Ectodermal cell (in vitro differentiated cells): ENCODE results near the gene ASIC2.

ENCODE experiments used
- H3K27ac ChIP-seq: 2 replicates; pipeline ENCODE4 v1.7.0; 2013; ENCODE audit warnings: mild to moderate bottlenecking, low read depth, low read length; ENCODE audit not compliant: insufficient read depth, poor library complexity, severe bottlenecking
- H3K27me3 ChIP-seq: 2 replicates; pipeline ENCODE4 v1.7.0; 2013; ENCODE audit warnings: mild to moderate bottlenecking, low read length; ENCODE audit not compliant: insufficient read depth, control insufficient read depth, poor library complexity, severe bottlenecking
- H3K36me3 ChIP-seq: one replicate; pipeline ENCODE4 v1.7.0; 2013; ENCODE audit warnings: low read length; ENCODE audit not compliant: control insufficient read depth, insufficient read depth
- H3K4me1 ChIP-seq: one replicate; pipeline ENCODE4 v1.7.0; 2013; ENCODE audit warnings: low read length; ENCODE audit not compliant: control insufficient read depth, insufficient read depth
- H3K4me3 ChIP-seq: 2 replicates; pipeline ENCODE4 v1.7.0; 2013; ENCODE audit warnings: low read depth, low read length, control low read depth; ENCODE audit not compliant: insufficient read depth
- H3K9me3 ChIP-seq: 2 replicates; pipeline ENCODE4 v1.7.0; 2013; ENCODE audit warnings: mild to moderate bottlenecking, low read length, moderate library complexity; ENCODE audit not compliant: control insufficient read depth
- WGBS, 2 experiments: methylation state at CpG; one replicate each; pipeline ENCODE4 v1.1.7; 2013; ENCODE audit warnings: missing lambda C conversion rate in 2 of 2; 5-methylcytosine and 5-hydroxymethylcytosine counted together

Gene ASIC2

DNA sequence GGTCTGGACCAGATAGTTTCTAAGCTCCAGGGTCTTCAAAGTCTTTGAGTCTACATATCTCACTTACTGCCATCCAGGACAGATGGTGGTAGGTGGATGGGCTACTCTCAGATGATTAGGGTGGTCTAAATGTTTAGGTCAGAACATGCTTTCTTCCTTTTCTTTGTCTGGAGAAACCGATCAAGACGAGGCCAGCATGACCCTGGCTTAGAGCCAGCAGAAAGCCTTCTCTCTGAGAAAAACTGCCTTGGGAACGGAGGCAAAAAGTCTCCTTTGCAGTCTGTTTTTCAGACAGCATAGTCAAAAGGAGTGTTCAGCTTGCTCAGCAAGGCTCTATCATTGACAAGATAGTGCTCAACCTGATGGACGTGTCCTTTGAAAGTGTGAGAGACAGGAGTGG lies 252.6 kb downstream of the ASIC2 start:
- no peaks in the 10 kb centered on the region for H3K36me3 ChIP-seq
- H3K4me3 ChIP-seq: no peak overlapping the region
- WGBS, 2 experiments: 85 to 90% methylated on average over 4 of the region's 4 CpGs
- H3K4me1 ChIP-seq: no peaks in the 10 kb centered on the region
- H3K27me3 ChIP-seq: no peaks in the 10 kb centered on the region
- H3K27ac ChIP-seq: no peak overlapping the region
- H3K9me3 ChIP-seq: no peaks in the 10 kb centered on the region

DNA sequence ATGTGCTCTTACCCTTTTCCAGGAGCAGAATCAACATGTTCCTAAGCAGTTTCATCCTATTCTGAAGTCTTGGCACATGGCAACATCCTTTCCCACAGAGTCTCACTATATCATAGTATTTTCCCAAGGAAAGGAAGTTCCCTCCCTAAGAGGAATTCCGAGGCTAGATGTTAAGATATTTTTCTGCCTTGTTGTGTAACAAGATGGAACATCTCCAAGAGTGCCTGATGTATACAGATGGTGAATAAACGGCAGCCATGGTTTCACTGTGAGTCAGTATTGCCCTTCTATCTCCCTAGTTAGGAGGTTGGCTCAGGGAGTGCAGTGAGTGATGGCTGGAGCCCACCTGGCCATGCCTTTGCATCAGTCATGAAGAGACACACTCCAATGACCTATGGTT lies 253.2 kb downstream of the ASIC2 start:
- 88 to 95% methylated on average over 2 of the region's 2 CpGs for WGBS, 2 experiments
- H3K4me3 ChIP-seq: no peak overlapping the region
- no peaks in the 10 kb centered on the region for H3K36me3 ChIP-seq
- no peaks in the 10 kb centered on the region for H3K27me3 ChIP-seq
- H3K4me1 ChIP-seq: no peaks in the 10 kb centered on the region
- H3K9me3 ChIP-seq: no peaks in the 10 kb centered on the region
- no peak overlapping the region for H3K27ac ChIP-seq

DNA sequence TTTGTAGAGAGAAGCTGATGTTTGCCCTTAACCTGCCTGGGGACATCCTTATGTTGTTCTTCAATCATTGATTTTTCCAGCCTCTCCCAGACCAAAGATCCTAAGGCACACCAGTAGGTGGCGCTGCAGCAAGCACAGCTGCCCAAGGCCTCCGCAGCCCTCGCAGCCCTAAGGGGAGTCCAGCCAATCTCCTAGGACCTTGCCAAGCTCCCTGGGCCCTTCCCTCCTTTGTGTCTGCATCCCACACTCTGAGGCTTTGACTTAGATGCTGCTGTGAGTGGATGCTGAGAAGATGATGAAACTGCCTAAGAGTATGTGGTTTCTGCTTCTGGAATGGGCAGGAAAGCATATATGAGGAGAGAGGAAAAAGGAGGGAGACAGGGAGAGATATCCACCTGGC lies 254.4 kb downstream of the ASIC2 start:
- Histone ChIP-seq H3K36me3 (no peaks in the 10 kb centered on the region), H3K4me1 (no peaks in the 10 kb centered on the region), H3K27me3 (no peaks in the 10 kb centered on the region), H3K9me3 (no peaks in the 10 kb centered on the region), H3K4me3 (no peak overlapping the region), H3K27ac (no peak overlapping the region)
- 6% methylated on average over 3 of the region's 3 CpGs for WGBS, 2 experiments

DNA sequence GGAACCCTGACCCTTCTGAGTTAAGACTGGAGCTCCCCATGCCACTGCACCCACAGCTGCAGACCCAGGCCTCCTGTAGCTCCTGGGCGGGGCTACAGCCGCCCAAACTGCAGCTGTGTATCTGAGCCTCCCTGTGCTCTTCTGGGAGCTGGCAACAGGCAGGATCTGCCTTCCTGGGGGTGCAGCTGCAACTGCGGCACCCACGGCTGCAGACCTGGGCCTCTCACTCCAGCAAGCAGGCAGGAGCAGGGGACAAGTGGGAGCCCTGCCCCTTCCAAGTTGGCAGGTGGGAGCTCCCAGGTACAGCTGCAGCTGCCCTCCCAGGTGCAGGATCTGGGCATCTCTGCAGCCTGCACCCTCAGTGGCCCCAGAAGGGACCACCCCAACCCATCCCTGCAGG lies 259.9 kb downstream of the ASIC2 start:
- H3K36me3 ChIP-seq: no peaks in the 10 kb centered on the region
- H3K27me3 ChIP-seq: no peaks in the 10 kb centered on the region
- no peaks in the 10 kb centered on the region for H3K9me3 ChIP-seq
- H3K27ac ChIP-seq: no peak overlapping the region
- WGBS, 2 experiments: 93 to 94% methylated on average over 4 of the region's 4 CpGs
- no peak overlapping the region for H3K4me3 ChIP-seq
- H3K4me1 ChIP-seq: no peaks in the 10 kb centered on the region

DNA sequence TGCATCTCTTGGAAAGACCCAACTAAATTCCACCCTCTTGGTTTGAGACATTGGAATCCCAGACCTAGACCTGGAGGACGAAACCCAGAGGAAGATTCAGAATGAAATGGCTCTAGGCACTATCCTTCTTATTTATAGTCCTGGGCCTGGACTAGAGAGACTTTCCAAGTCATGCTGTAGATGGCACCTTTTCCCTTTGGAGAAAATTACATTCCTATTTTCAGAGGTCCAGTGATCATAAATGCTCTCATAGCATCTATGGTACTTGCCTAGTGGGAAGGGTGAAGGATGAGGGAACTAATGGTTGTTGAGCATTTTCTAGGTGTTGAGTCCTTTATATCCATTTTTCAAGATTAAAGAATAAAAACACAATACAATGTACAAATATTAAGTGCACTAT lies 264.3 kb downstream of the ASIC2 start:
- H3K4me1 ChIP-seq: no peaks in the 10 kb centered on the region
- 94 to 98% methylated on average over 1 of the region's 1 CpG for WGBS, 2 experiments
- H3K27me3 ChIP-seq: no peaks in the 10 kb centered on the region
- no peaks in the 10 kb centered on the region for H3K36me3 ChIP-seq
- no peaks in the 10 kb centered on the region for H3K9me3 ChIP-seq
- H3K4me3 ChIP-seq: no peak overlapping the region
- H3K27ac ChIP-seq: no peak overlapping the region

DNA sequence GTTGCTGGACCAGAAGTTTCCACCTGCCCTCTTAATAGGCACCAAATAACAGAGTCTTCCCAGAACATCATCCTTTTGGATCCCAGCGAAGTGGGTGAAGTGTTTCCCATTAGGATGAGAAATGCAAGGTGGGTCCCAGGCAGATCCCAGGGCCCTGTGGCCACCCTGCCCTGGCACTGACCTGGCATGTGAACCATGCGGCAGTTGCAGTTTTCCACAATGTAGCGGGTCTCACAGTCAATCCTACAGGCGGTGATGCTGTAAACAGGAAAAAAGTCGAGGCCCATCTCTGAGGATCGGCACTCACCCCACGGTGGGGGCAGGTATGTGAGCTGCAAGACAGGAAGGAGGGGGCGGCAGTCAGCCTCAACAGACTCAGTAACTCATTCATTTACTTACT lies 265.0 kb downstream of the ASIC2 start:
- Histone ChIP-seq H3K27me3 (no peaks in the 10 kb centered on the region), H3K27ac (no peak overlapping the region), H3K4me3 (no peak overlapping the region), H3K4me1 (no peaks in the 10 kb centered on the region), H3K9me3 (no peaks in the 10 kb centered on the region), H3K36me3 (no peaks in the 10 kb centered on the region)
- 88 to 93% methylated on average over 8 of the region's 8 CpGs for WGBS, 2 experiments

DNA sequence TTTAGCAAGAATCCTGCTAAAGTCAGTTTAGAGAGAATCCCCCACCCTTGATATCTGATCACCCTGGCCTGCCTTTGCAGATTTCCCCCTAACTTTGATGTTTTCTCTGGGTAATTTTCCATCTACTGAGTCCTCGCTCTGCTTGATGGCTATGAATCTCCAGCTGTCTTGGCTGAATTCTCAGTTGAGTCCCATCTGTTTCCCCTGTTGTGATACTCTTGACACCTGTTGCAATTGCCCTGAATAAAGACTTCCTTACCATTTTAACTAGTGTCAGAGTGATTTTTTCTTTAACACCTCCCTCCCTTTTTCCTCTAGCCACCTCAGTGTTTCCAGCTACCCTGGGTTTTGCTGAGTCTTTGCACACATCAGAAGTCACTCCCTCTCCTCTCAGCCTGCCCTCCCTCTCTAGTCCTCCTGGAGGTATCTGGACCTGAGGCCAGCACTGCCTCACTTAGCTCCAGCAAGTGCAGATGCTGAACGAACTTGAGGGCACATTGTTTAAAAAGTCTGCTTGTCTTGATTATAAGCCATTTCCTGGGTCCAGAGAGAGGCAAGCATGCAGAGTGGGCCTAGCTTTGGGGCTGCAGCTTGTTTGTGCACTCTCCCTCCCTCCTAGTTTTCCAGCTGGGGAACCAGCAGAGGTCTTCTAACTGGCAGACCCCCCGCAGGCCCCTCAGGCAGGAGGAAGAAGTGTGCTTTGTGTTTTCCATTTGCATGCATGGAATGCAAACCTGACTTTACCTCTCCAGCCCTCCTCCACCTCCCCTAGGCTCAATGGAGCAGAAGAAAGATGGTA lies 268.2 kb downstream of the ASIC2 start:
- Histone ChIP-seq H3K27me3 (no peaks in the 10 kb centered on the region), H3K4me3 (no peak overlapping the region), H3K9me3 (no peaks in the 10 kb centered on the region), H3K27ac (no peak overlapping the region), H3K36me3 (no peaks in the 10 kb centered on the region), H3K4me1 (no peaks in the 10 kb centered on the region)
- 71 to 79% methylated on average over 3 of the region's 3 CpGs for WGBS, 2 experiments

DNA sequence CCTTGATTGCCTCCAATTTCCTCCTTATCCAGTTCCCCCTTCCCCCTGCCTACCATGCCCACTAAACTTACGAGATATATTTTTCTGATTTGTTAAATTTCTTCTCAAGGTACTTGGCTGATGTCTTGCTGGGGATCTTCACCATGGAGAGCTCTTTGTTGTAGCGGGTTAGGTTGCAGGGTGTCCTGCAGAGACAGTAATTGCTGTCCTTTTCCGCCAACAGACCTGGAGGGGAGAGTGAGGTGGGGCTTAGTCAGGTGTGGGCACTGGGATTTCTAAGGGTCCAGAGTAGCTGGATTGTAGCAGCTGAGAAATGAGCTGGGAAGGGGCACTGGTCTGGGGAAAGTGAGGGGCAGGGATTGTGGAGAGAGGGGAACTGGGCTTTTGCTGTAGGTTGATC lies 269.3 kb downstream of the ASIC2 start:
- Histone ChIP-seq H3K27me3 (no peaks in the 10 kb centered on the region), H3K27ac (no peak overlapping the region), H3K36me3 (no peaks in the 10 kb centered on the region), H3K4me1 (no peaks in the 10 kb centered on the region), H3K9me3 (no peaks in the 10 kb centered on the region), H3K4me3 (no peak overlapping the region)
- WGBS, 2 experiments: 57 to 69% methylated on average over 2 to 3 of the region's 3 CpGs

DNA sequence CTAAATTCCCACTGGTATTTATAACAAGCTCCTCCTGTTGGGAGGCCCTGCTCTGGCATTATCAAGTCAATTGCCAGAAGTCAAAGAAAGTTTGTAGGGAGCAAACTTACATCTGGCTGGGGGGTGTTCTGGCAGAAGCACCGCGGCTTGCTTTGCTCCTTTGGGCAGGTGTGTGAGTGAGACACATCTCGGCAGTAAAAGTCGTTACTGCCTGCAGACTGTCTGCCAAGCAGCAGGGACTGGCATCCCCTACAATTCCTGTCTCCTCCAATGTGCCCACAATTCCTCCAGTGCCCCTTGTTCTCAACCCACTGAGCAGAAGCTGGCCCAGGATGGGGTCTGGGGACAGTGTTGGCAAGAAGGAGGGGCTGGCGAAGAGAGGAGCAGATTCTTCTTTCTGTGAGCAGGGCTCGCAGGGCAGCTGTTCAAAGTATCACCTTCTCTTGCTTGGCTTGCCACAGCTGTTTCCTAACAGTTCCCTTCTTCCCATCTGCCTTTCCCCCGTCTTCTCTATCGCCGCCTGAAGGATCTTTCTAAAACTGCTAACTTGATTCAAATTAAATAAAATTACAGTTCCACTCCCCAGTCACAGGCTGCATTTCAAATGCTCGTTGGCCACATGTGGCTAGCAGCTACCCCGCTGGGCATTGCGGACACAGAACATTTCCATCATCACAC lies 271.2 kb downstream of the ASIC2 start:
- no peak overlapping the region for H3K27ac ChIP-seq
- no peaks in the 10 kb centered on the region for H3K9me3 ChIP-seq
- H3K4me1 ChIP-seq: no peaks in the 10 kb centered on the region
- WGBS, 2 experiments: 73 to 74% methylated on average over 12 of the region's 12 CpGs
- no peak overlapping the region for H3K4me3 ChIP-seq
- H3K36me3 ChIP-seq: no peaks in the 10 kb centered on the region
- no peaks in the 10 kb centered on the region for H3K27me3 ChIP-seq

DNA sequence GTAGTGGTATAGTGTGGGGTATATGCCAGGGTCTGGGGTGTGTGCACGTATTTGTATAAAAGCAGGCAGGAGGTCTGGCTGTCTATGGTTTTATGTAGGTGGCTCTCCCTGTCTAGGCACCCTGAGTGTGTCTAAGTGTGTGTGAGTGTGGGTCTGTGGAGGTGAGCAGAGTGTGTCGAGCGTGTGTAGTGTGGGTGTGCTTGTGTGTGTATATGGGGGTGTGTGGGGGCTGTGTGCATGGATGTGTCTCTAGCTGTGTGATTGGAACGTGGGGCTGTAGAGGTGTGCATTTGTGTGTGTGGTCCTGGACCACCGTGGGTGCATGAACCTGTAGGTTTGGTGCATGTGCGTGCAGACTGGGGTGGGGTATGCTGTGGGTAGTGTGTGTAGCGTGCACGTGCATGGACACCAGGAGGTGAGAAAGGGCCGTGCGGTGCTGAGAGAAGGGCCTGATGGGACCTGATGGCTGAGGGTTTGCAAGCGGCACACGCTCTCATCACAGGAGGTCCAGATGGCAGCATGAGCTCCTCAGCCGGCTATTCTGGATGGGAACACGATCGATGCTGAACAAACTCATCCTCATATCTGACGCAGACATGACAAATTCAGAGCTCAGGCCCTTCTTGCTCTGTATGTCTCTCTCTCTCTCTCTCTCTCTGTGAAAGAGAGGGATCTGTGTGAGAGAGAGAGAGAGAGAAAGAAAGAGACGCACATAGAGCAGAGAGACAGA lies 273.8 kb downstream of the ASIC2 start:
- WGBS, 2 experiments: 89 to 91% methylated on average over 17 of the region's 17 CpGs
- no peaks in the 10 kb centered on the region for H3K9me3 ChIP-seq
- no peaks in the 10 kb centered on the region for H3K27me3 ChIP-seq
- H3K27ac ChIP-seq: no peak overlapping the region
- no peak overlapping the region for H3K4me3 ChIP-seq
- no peaks in the 10 kb centered on the region for H3K36me3 ChIP-seq
- H3K4me1 ChIP-seq: no peaks in the 10 kb centered on the region
